PC-3 (cell line): ENCODE data around the gene TCAP.

Experiments
- EZH2 ChIP-seq: fragments of 300-600 bp; sonication (generic); IDR thresholded peaks from one replicate; pipeline ENCODE4 v1.6.1; 2017; ENCODE audit warnings: antibody characterized with exemption, mild to moderate bottlenecking, low read length; ENCODE audit not compliant: unreplicated experiment
- EZH2phosphoT487 ChIP-seq: fragments of 300-600 bp; sonication (generic); IDR thresholded peaks from 2 replicates; pipeline ENCODE4 v1.6.1; 2018; ENCODE audit warnings: mild to moderate bottlenecking, antibody characterized with exemption, low read length, borderline replicate concordance
- TF ChIP-seq, protein P1 (sequence below): fragments of 300-600 bp; sonication (generic); conservative IDR thresholded peaks from 2 replicates; pipeline ENCODE4 v1.5.1; 2017; ENCODE audit warnings: antibody characterized with exemption, low read depth, mild to moderate bottlenecking, low read length

DNA sequence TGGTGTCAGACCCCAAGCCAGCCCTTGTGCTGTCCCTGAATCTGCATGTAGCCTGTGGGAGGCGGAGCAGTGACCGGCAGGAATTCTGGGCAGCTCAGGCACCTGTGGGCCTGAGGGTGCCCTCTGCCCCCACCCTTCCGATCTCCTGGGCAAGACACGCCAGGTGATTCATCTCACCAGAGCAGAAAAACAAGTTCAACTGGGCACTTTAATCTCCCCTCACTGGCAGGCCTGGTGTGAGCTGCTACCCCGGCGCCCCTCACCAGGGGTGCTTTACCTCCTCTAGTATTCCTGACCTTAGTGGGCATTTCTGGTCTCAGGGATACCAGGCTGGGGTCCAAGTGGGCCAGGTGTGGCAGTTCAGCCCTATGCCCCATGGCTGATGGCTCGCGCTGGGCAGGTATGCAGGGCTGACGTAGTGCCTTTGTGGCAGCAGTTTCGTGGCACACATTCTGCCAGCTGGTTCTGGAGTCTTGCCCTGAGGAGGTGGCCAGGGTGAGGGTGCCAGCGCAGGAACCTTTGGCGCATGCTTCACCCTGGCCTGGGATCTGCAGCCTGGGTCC lies 40.7 kb downstream of the TCAP start:
- TF ChIP-seq, protein P1, sequence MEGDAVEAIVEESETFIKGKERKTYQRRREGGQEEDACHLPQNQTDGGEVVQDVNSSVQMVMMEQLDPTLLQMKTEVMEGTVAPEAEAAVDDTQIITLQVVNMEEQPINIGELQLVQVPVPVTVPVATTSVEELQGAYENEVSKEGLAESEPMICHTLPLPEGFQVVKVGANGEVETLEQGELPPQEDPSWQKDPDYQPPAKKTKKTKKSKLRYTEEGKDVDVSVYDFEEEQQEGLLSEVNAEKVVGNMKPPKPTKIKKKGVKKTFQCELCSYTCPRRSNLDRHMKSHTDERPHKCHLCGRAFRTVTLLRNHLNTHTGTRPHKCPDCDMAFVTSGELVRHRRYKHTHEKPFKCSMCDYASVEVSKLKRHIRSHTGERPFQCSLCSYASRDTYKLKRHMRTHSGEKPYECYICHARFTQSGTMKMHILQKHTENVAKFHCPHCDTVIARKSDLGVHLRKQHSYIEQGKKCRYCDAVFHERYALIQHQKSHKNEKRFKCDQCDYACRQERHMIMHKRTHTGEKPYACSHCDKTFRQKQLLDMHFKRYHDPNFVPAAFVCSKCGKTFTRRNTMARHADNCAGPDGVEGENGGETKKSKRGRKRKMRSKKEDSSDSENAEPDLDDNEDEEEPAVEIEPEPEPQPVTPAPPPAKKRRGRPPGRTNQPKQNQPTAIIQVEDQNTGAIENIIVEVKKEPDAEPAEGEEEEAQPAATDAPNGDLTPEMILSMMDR: no peak
- TF ChIP-seq EZH2phosphoT487: no peak
- no peak for TF ChIP-seq EZH2
